GM13976 (cell line): ENCODE results near the gene SLC19A1.

ENCODE experiments used
- DNase-seq: peaks from one replicate; pipeline ENCODE4 v3.0.0; 2012; ENCODE audit warnings: low spot score
- in situ Hi-C: fragments of 300-500 bp; cut with MboI; formaldehyde crosslinking; loops from one replicate; pipeline ENCODE4 v1.12.0; 2022; ENCODE audit warnings: low sequenced_read_pairs, mixed read lengths, inconsistent platforms; ENCODE audit not compliant: unreplicated experiment
- TF ChIP-seq, protein P1 (sequence below): IDR thresholded peaks from 2 replicates; pipeline ENCODE4 v1.5.1; 2012; ENCODE audit warnings: borderline replicate concordance, mild to moderate bottlenecking; ENCODE audit not compliant: insufficient read depth; ENCODE audit errors: extremely low read depth, missing control alignments, control extremely low read depth

The SLC19A1 gene

DNA sequence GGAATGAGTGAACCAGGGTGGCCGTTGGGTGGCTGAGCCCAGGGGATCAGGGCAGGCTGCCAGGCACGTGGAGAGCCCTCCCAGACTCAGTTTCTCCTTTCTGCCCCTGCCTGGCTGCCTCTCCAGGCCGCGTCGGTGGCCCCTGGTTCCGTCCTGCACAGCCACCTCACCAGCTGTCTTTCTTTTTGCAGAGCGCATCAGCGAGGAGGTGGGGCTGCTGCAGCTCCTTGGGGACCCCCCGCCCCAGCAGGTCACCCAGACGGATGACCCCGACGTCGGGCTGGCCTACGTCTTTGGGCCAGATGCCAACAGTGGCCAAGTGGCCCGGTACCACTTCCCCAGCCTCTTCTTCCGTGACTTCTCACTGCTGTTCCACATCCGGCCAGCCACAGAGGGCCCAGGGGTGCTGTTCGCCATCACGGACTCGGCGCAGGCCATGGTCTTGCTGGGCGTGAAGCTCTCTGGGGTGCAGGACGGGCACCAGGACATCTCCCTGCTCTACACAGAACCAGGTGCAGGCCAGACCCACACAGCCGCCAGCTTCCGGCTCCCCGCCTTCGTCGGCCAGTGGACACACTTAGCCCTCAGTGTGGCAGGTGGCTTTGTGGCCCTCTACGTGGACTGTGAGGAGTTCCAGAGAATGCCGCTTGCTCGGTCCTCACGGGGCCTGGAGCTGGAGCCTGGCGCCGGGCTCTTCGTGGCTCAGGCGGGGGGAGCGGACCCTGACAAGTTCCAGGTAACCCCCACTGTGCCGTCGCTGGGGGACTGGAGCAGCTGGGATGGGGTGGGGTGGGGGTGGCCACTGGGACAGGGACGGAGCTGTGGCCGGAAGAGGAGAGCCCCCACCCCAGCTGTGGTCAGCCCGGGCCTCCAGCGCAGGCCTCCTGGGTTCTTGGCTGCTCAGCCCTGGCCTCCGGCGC lies 73.9 kb downstream of the SLC19A1 start:
- TF ChIP-seq, protein P1, sequence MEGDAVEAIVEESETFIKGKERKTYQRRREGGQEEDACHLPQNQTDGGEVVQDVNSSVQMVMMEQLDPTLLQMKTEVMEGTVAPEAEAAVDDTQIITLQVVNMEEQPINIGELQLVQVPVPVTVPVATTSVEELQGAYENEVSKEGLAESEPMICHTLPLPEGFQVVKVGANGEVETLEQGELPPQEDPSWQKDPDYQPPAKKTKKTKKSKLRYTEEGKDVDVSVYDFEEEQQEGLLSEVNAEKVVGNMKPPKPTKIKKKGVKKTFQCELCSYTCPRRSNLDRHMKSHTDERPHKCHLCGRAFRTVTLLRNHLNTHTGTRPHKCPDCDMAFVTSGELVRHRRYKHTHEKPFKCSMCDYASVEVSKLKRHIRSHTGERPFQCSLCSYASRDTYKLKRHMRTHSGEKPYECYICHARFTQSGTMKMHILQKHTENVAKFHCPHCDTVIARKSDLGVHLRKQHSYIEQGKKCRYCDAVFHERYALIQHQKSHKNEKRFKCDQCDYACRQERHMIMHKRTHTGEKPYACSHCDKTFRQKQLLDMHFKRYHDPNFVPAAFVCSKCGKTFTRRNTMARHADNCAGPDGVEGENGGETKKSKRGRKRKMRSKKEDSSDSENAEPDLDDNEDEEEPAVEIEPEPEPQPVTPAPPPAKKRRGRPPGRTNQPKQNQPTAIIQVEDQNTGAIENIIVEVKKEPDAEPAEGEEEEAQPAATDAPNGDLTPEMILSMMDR, result no peak
- in situ Hi-C loops, result no loop called here
- no peak for DNase-seq

DNA sequence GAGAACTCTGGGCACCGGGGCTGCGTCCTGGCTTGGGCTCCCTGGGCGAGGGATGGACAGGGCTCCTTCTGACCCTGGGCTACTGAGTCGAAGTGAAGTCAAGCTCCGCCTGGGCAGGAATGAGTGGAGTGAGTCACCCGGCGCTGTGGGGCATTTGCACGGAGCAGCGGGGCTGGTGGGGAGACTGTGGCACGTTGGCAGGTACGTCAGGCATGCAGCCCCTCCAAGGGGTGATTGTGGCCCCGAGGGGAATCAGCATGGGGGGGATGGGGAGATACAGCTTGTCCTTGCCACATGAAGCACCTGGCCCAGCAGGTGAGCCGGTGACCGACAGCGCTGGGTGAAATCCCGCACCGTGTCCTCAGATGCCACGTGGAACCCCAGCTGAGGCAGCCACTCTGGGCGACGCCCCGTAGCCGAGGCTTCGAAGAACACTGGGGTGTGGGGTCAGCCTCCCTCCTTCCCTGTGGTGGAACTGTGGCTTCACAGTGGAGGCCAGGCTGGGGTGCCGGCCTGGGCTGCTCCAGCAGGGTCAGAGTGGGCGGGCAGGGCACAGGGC lies 74.9 kb downstream of the SLC19A1 start:
- TF ChIP-seq, protein P1, result no peak
- no peak for DNase-seq
- in situ Hi-C loops, result no loop called here

DNA sequence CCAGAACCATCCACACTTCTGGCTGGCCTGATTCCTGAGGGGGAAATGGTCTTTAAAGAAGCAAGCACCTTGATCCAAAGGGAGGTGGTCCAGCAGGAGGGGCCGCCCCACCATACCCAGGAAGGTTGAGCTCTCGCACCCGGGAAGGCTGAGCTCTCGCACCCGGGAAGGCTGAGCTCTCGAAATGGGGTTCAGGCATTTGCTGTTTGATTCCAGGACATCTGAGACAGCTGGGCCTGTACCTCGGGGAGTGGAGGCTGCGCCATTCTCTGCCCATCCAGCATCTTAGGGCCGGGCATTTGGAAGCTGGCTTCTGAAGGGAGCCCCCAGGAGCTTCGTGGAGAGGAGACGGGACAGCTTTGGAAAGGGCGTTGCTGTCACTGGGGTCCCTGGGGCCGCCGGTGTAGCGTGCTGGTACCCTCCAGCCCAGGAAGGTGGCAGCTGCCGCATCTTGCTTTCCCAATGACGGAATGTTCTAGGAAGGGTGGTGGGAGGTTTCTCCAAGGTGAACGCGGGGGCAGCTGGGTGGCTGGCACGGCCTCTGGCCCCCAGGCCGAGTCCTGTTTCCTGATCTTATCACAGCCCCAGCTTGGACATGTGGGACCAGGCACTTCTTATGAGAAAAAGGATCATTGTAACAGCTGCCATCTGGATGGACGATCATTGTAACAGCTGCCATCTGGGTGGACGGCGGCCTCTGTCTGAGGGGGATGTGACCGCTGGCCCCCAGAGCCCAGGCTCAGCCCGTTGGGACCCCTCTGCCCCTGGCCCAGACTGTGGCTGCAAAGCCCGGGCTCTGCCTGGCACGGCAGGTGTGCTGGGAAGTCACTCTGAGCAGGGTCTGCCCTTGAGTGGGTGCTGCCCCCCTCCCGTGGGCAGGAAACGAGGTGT lies 75.7 kb downstream of the SLC19A1 start:
- DNase-seq, result no peak
- TF ChIP-seq, protein P1, result no peak
- in situ Hi-C loops, result no loop called here

DNA sequence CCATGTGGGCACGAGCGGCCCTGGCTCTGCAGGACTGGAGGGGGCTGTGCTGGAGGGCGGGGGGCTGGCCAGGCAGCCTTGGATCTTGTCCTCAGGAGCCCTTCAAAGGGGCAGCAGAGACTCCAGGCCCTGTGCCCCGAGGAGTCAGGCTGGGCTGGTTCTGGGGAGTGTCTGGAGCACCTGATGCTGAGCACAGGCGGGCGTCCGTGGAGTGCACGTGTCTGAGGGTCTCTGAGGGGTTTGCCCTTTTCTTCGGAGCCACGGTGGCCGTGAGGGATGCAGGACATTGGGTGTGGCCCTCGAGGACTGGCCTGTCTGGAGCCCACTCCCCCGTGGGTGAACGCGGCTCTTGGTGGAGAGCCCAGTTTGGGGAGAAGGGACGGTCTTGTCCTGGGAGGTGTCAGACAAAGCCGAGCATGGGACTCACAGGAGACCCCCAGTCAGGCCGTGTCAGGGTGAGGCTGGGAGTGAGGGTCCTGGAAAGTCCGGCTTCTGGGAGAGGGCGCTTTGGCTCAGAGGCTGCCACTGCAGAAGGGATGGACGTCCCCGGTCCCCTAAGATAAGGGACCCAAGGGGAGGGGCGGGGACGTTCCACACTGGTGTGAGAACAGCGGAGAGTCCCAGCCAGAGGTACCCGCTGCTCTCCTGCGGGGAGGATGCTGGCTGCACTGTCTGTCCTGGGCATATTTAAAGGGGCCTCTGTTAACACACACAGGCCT lies 76.5 kb downstream of the SLC19A1 start:
- DNase-seq, result no peak
- in situ Hi-C loops, result no loop called here
- TF ChIP-seq, protein P1, result no peak

DNA sequence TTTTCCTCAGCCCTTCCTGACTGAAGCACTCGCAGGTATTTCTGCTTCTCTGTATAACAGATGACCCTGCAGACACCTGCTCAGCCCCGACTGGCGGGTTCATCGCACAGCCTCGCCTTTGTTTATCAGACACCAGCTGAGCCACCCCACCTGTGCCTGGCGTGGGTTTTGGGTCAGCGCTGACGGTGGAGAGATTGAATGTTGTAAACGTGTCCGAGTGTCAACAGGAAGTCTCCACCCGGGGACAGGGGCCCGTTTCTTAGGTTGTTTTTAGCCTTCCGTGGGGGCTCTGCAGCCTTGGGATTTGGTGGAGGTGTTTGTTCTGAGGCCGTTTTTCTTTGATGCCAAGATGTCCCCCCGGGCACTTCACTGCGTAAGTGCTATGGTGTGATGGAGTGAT lies 77.1 kb downstream of the SLC19A1 start:
- DNase-seq, result no peak
- TF ChIP-seq, protein P1, result no peak
- in situ Hi-C loops, result no loop called here

DNA sequence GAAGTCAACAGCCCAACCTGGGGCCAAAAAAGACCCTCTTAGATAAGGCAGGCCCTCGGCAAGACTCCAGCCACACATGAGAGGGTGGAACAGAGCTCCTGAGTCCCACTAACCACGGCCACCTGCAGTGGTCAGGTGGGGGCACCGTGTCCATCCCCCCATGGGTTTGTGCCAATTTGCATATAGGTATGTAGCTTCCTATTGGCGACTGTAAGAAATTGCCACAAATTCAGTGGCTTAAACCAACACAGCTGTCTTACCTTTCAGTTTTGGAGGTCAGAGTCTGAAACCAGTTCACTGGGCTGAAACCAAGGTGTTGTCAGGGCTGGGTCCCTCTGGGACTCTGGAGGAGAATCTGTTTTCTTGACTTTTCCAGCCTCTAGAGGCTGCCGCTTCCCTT lies 77.9 kb downstream of the SLC19A1 start:
- DNase-seq, result no peak
- TF ChIP-seq, protein P1, result no peak
- in situ Hi-C loops, result no loop called here
